Measurements from ENCODE around the gene TSPAN7. TPM values are rescaled to one million over a fixed set of nuclear protein-coding genes. Genes with fewer than 3 reads are reported as not detected.
A peak's percentile ranks its signal among the peaks of the same experiment; 100 is the strongest.

TSPAN7 gene, protein sequence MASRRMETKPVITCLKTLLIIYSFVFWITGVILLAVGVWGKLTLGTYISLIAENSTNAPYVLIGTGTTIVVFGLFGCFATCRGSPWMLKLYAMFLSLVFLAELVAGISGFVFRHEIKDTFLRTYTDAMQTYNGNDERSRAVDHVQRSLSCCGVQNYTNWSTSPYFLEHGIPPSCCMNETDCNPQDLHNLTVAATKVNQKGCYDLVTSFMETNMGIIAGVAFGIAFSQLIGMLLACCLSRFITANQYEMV
- 122 TPM for total RNA-seq

- Histone ChIP-seq H3K4me1 (no peaks in the 10 kb centered on the region), H3K9me3 (no peaks in the 10 kb centered on the region), H3K36me3 (no peaks in the 10 kb centered on the region), H3K4me3 (peak within 1 kb of the TSS; percentile 50 to 72), H3K27ac (peak within 1 kb of the TSS; percentile 30 to 43), H3K27me3 (no peaks in the 10 kb centered on the region)
- peak; percentile 9 to 83 for DNase-seq (ENCODE audit: low spot score in 2 of 2)
- TF ChIP-seq, protein P1, sequence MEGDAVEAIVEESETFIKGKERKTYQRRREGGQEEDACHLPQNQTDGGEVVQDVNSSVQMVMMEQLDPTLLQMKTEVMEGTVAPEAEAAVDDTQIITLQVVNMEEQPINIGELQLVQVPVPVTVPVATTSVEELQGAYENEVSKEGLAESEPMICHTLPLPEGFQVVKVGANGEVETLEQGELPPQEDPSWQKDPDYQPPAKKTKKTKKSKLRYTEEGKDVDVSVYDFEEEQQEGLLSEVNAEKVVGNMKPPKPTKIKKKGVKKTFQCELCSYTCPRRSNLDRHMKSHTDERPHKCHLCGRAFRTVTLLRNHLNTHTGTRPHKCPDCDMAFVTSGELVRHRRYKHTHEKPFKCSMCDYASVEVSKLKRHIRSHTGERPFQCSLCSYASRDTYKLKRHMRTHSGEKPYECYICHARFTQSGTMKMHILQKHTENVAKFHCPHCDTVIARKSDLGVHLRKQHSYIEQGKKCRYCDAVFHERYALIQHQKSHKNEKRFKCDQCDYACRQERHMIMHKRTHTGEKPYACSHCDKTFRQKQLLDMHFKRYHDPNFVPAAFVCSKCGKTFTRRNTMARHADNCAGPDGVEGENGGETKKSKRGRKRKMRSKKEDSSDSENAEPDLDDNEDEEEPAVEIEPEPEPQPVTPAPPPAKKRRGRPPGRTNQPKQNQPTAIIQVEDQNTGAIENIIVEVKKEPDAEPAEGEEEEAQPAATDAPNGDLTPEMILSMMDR (IDR thresholded peaks at IDR 0.05) = no peak
- intact Hi-C loops (cut with DNase I) = no loop called here
Observed at GRCh38 chrX:38561126-38561868, at the start of gene TSPAN7. Gene TSPAN7 (plus strand): TSS chrX:38561542. CDS start chrX:38561547, 5 bp downstream.

- no peaks in the 10 kb centered on the region for H3K4me1 ChIP-seq
- H3K36me3 ChIP-seq = no peaks in the 10 kb centered on the region
- H3K27ac ChIP-seq = no peak overlapping the region
- TF ChIP-seq, protein P1 (IDR thresholded peaks at IDR 0.05) = no peak
- H3K9me3 ChIP-seq = no peaks in the 10 kb centered on the region
- no peak for DNase-seq (ENCODE audit: low spot score in 2 of 2)
- no peak overlapping the region for H3K4me3 ChIP-seq
- H3K27me3 ChIP-seq = no peaks in the 10 kb centered on the region
- intact Hi-C loops (cut with DNase I) = no loop called here
Observed at GRCh38 chrX:38513112-38513742, 48.1 kb upstream of the TSPAN7 start.

DNA sequence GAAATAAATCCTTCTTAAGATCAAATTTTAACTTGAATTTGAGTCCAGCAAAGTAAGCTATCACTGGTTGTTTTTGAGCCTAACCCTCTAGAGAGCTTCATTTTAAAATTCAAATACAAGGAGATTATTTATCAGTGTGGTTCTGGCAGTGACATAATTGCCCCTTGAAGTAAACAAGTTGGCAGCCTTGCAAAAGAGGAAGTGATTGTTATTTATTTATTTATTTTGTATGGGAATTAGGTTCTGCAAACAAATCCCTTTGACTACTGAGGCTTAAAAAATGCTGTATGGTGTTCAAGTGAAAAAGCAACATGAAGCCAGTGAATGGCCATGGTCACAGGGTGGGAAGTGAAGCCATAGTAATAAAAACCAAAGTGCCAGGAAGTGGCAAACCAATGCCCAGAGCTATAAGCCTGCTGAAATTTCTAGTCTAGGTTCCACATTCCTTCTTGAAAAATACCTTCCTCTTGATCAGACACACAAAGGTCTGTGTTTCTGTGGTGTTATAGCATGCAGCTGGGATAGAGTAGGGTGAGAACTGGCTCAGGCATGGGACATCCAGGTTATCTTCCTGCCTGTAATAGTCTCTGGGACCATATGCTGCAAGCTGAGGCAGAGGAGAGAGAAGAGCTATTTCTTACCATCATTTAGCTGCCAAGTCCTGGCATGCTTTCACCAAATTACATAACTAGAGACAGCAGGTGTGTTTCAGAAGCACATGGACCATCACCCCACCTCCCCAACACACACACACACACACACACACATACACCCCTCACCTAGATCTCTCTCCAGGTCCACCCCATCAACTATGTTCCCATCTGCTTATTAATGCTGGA is 47.1 kb upstream of the TSPAN7 start:
- Histone ChIP-seq H3K36me3 (no peaks in the 10 kb centered on the region), H3K27me3 (no peaks in the 10 kb centered on the region), H3K4me3 (no peak overlapping the region), H3K27ac (no peak overlapping the region), H3K4me1 (no peaks in the 10 kb centered on the region), H3K9me3 (no peaks in the 10 kb centered on the region)
- TF ChIP-seq, protein P1 (IDR thresholded peaks at IDR 0.05) = no peak
- no peak for DNase-seq (ENCODE audit: low spot score in 2 of 2)
- intact Hi-C loops (cut with DNase I) = no loop called here

DNA sequence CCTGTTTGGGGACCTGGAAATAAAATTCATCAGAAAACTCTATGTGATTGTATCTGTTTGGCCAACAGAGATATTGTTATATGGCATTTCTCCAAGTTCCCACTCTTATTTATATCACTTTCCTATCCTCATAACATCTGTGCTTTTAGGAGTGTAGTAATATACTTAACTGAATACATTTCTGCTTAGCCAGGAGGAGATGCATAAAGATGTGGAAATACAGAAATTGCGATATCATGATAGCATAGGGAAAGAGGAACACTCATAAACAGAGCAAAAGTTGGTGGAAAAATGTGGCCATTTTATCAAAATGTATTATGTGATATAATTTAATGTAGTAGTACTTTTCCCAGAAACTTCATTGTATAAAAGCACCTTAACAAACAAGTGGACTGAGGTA is 46.1 kb upstream of the TSPAN7 start:
- no peak for DNase-seq (ENCODE audit: low spot score in 2 of 2)
- no peaks in the 10 kb centered on the region for H3K27me3 ChIP-seq
- no peak overlapping the region for H3K27ac ChIP-seq
- TF ChIP-seq, protein P1 (IDR thresholded peaks at IDR 0.05) = no peak
- intact Hi-C loops (cut with DNase I) = no loop called here
- H3K9me3 ChIP-seq = no peaks in the 10 kb centered on the region
- H3K36me3 ChIP-seq = no peaks in the 10 kb centered on the region
- H3K4me3 ChIP-seq = no peak overlapping the region
- no peaks in the 10 kb centered on the region for H3K4me1 ChIP-seq

GRCh38 chrX:38516196-38516774 is 45.1 kb upstream of the TSPAN7 start:
- Histone ChIP-seq H3K27me3 (no peaks in the 10 kb centered on the region), H3K4me3 (no peak overlapping the region), H3K9me3 (no peaks in the 10 kb centered on the region), H3K27ac (no peak overlapping the region), H3K4me1 (no peaks in the 10 kb centered on the region), H3K36me3 (no peaks in the 10 kb centered on the region)
- TF ChIP-seq, protein P1 (IDR thresholded peaks at IDR 0.05) = no peak
- no peak for DNase-seq (ENCODE audit: low spot score in 2 of 2)
- intact Hi-C loops (cut with DNase I) = no loop called here
